Placental epithelial cell (primary cell): Measurements from ENCODE around the gene MYEOV. TPM values are rescaled to one million over a fixed set of nuclear protein-coding genes. Genes with fewer than 3 reads are reported as not detected.

Source experiments
- total RNA-seq: library from RNA; depleted of rRNA; stranded (reverse); fragments of >200 nt; gene quantifications from 2 replicates; pipeline ENCODE4 v1.2.3, GENCODE V29; 2012

The MYEOV gene
- total RNA-seq = not detected in 2 replicates

GRCh38 chr11:69293819-69294505, at the start of gene MYEOV:
TSS of gene MYEOV (plus strand) at chr11:69294155. CDS start at chr11:69295355, 1,200 bp downstream.

Other genes starting within 250 kb of the MYEOV start
- 10.6 and 12.2 TPM in 2 replicates for gene TPCN2, start 245.2 kb upstream of the MYEOV start, total RNA-seq
- 0.39 TPM in 1 of 2 replicates, not detected in the other for gene SMIM38, start 138.2 kb upstream of the MYEOV start, total RNA-seq
- gene LINC01488, start 187.5 kb downstream of the MYEOV start, total RNA-seq = not detected in 2 replicates